Left colon (tissue), 2 donors: ENCODE measurements around the gene HIPK2. TPM values are rescaled to one million over a fixed set of nuclear protein-coding genes. Genes with fewer than 3 reads are reported as not detected.

Experiments
- ATAC-seq: fragments of 200-7000 bp; cut with Tn5 transposase; one replicate; pipeline ENCODE4 v1.9.1; 2020; ENCODE audit warnings: mild to moderate bottlenecking, moderate library complexity
- DNase-seq, 2 donors: peaks; one replicate each; pipeline ENCODE4 v3.0.0-alpha.2; 2020
- intact Hi-C, 2 donors: fragments of 100-400 bp; cut with DNase I in 1 of 2; cut with micrococcal nuclease in 1 of 2; formaldehyde crosslinking; loops; one replicate each; pipeline versions ENCODE4 v1.11.2 to v1.14.0; 2022; cut with DNase I, micrococcal nuclease
- total RNA-seq, 2 donors: library from RNA; stranded (reverse); fragmentation: NEBNext Ultra II Directional; extraction: Animal tissue kit (Norgen Biotek cat#: 25700); gene quantifications; one replicate each; pipeline ENCODE4 v1.2.1, GENCODE V29; 2021
- donor health status: DM: no; HTN: no; CAD: no.
- donor health status: DM: yes; HTN: yes; CAD: no.

Gene HIPK2
- total RNA-seq, 2 donors from 2014 or later: 36.4 to 37.8 TPM

GRCh38 chr7:139526578-139527544 lies 250.9 kb downstream of the HIPK2 start:
- DNase-seq (no peak), ATAC-seq (peak; percentile 24)
- intact Hi-C loops: no loop called here

GRCh38 chr7:139525750-139526149 lies 252.0 kb downstream of the HIPK2 start:
- ATAC-seq: no peak
- intact Hi-C loops: no loop called here
- no peak for DNase-seq

- DNase-seq (no peak), ATAC-seq (no peak)
- intact Hi-C loops: no loop called here
These were observed 252.6 kb downstream of the HIPK2 start for GRCh38 chr7:139525239-139525638.

- intact Hi-C loops: no loop called here
- no peak for DNase-seq
- no peak for ATAC-seq
These were observed 253.6 kb downstream of the HIPK2 start for GRCh38 chr7:139523968-139524815.

- ATAC-seq (peak; percentile 51), DNase-seq (no peak)
- intact Hi-C loops: no loop called here
These were observed 254.4 kb downstream of the HIPK2 start, which contains the start of gene CLEC2L for GRCh38 chr7:139523199-139523941. Gene CLEC2L, plus strand, starts transcription at chr7:139523685. Its CDS starts 243 bp downstream, at chr7:139523928.

- no peak for ATAC-seq
- intact Hi-C loops: no loop called here
- DNase-seq: no peak
These were observed 255.0 kb downstream of the HIPK2 start for GRCh38 chr7:139522830-139523198.

- no peak for ATAC-seq
- DNase-seq: no peak
- intact Hi-C loops: no loop called here
These were observed 256.4 kb downstream of the HIPK2 start for GRCh38 chr7:139521439-139521838.

GRCh38 chr7:139515266-139515665 lies 262.5 kb downstream of the HIPK2 start:
- intact Hi-C loops: no loop called here
- no peak for ATAC-seq

More at GRCh38 chr7:139515266-139515665, 262.5 kb downstream of the HIPK2 start:
- no peak for DNase-seq

Other genes starting within 250 kb of the HIPK2 start
- gene TBXAS1, start 51.3 kb upstream of the HIPK2 start, total RNA-seq: 10 to 100 TPM in 1 of 2 donors, 1 to 10 TPM in 1; 8.4 to 10.3 TPM